ENCODE measurements around the gene TEX52. TPM values are rescaled to one million over a fixed set of nuclear protein-coding genes. Genes with fewer than 3 reads are reported as not detected.

TEX52 gene
- total and polyA plus RNA-seq, 2 of the 13 experiments (the other 11 are each of a cell fraction or from before 2014, with no cell fraction given) = 0.05 TPM; not detected in 1

- FAIRE-seq = no peak
- Histone ChIP-seq H2AFZ (ENCODE audit: low read length) (no peak overlapping the region), H3K36me3 (replicated peaks in 1 of 2; ENCODE audit: control insufficient read depth in 1 of 2, insufficient read depth in 2 of 2, low read length in 2 of 2) (peaks cover 4 to 27% of the 10 kb centered on the region in 2 experiments), H3K4me2 (ENCODE audit: low read depth, low read length) (no peak overlapping the region), H3K9me3 (ENCODE audit: low read length) (no peaks in the 10 kb centered on the region), H3K27me3 (ENCODE audit: control insufficient read depth in 1 of 2, insufficient read depth in 2 of 2, low read length in 2 of 2) (no peaks in the 10 kb centered on the region), H3K79me2 (ENCODE audit: insufficient read depth, low read length) (no peaks in the 10 kb centered on the region), H3K4me3 (replicated peaks in 1 of 3; ENCODE audit: insufficient read depth in 1 of 3, low read depth in 2 of 3, low read length in 3 of 3) (no peak overlapping the region), H4K20me1 (ENCODE audit: insufficient read depth, low read length) (no peaks in the 10 kb centered on the region), H3K9ac (ENCODE audit: insufficient read depth, low read depth, low read length) (no peak overlapping the region), H3K27ac (ENCODE audit: extremely low read length, insufficient read depth, low read length) (no peak overlapping the region), H3K4me1 (ENCODE audit: insufficient read depth, low read length) (peaks cover 13% of the 10 kb centered on the region)
- ATAC-seq = no peak
- POLR2A ChIA-PET = no interaction called here
- TF ChIP-seq ZHX1 (CRISPR knock-in tag; IDR thresholded peaks at IDR 0.05; ENCODE audit: low read depth) (no peak), CC2D1A (CRISPR knock-in tag; IDR thresholded peaks at IDR 0.05) (no peak), PPARG (CRISPR knock-in tag; conservative IDR thresholded peaks at IDR 0.05) (no peak), ZNF331 (CRISPR knock-in tag; IDR thresholded peaks at IDR 0.05) (no peak), MAFG (CRISPR knock-in tag; IDR thresholded peaks at IDR 0.05) (no peak), GATAD2A (CRISPR knock-in tag; IDR thresholded peaks at IDR 0.05) (no peak)
- no TSS peak for BruUV-seq (replicated peaks)
- DNase-seq (ENCODE audit: low spot score) = no peak
- CTCF ChIA-PET (ENCODE audit: low intra/inter-chr PET ratio, low total read pairs) = no interaction called here
- in situ Hi-C loops (cut with HindIII; ENCODE audit: extremely low pct_ligation_motif_present, low pct_unique_long_range_greater_than_20kb) (no loop called here), intact Hi-C loops (cut with micrococcal nuclease; ENCODE audit: unreplicated experiment) (no loop called here)
- WGBS (ENCODE audit: low lambda C conversion rate) = 96% methylated on average over 7 of the region's 7 CpGs
These were observed 1.3 kb downstream of the TEX52 start for GRCh38 chr12:2855546-2855945.

Data from HepG2 (cell line).